CD4-positive, alpha-beta T cell (primary cell): ENCODE measurements around the gene DCUN1D1. TPM values are rescaled to one million over a fixed set of nuclear protein-coding genes. Genes with fewer than 3 reads are reported as not detected.

ENCODE experiments used
- ATAC-seq: fragments of 200-7000 bp; cut with Tn5 transposase; one replicate; pipeline ENCODE4 v1.10.0; 2022; ENCODE audit warnings: mild to moderate bottlenecking; ENCODE audit not compliant: poor library complexity
- CTCF ChIA-PET: fragments of 350-600 bp; sonication (Branson Sonifier 250); formaldehyde crosslinking; loops from one replicate; lab custom pipeline; 2021; ENCODE audit warnings: antibody characterized with exemption, inconsistent platforms; lab: Charles Lee
- POLR2A ChIA-PET: fragments of 350-600 bp; sonication (Branson Sonifier 250); formaldehyde crosslinking; loops from one replicate; lab custom pipeline; 2021; ENCODE audit warnings: antibody characterized with exemption, inconsistent platforms; lab: Charles Lee
- DNase-seq, 14 experiments: peaks; one replicate each; pipeline ENCODE4 v3.0.0-alpha.2; 2013 to 2020; ENCODE audit warnings: mixed read lengths in 2 of 14
- H3K27ac ChIP-seq, 2 donors: one replicate each; pipeline versions ENCODE4 v1.5.1 to v1.7.0; 2013; ENCODE audit warnings: low read length in 2 of 2, low read depth in 1 of 2, mild to moderate bottlenecking in 1 of 2
- H3K27me3 ChIP-seq, 2 experiments: 1 replicate in 1 of 2; 2 replicates in 1 of 2; pipeline versions ENCODE4 v1.6.1 to v1.7.0; 2013; ENCODE audit warnings: low read length in 2 of 2, control low read depth in 1 of 2, mild to moderate bottlenecking in 1 of 2, moderate library complexity in 1 of 2; ENCODE audit not compliant: insufficient read depth in 2 of 2, control insufficient read depth in 1 of 2
- H3K36me3 ChIP-seq: one replicate; pipeline ENCODE4 v1.6.1; 2013; ENCODE audit warnings: low read length, control low read depth; ENCODE audit not compliant: insufficient read depth
- H3K4me1 ChIP-seq: one replicate; pipeline ENCODE4 v1.6.1; 2013; ENCODE audit warnings: low read length, control low read depth; ENCODE audit not compliant: insufficient read depth
- H3K4me3 ChIP-seq: one replicate; pipeline ENCODE4 v1.5.1; 2013; ENCODE audit warnings: mild to moderate bottlenecking, low read length, moderate library complexity
- H3K9me3 ChIP-seq, 2 experiments: 1 replicate in 1 of 2; 2 replicates in 1 of 2; pipeline versions ENCODE4 v1.6.1 to v1.7.0; 2013; ENCODE audit warnings: low read length in 2 of 2, mild to moderate bottlenecking in 2 of 2, control low read depth in 1 of 2, moderate library complexity in 1 of 2; ENCODE audit not compliant: control insufficient read depth in 1 of 2, insufficient read depth in 1 of 2
- H3K27ac Mint-ChIP-seq: one replicate; pipeline ENCODE4 v1.8.0; 2020; ENCODE audit warnings: mixed read lengths
- H3K27me3 Mint-ChIP-seq: one replicate; pipeline ENCODE4 v1.8.0; 2021; ENCODE audit warnings: mixed read lengths
- H3K36me3 Mint-ChIP-seq: one replicate; pipeline ENCODE4 v1.8.0; 2021; ENCODE audit warnings: low read depth, mixed read lengths
- H3K4me1 Mint-ChIP-seq: one replicate; pipeline ENCODE4 v1.8.0; 2021; ENCODE audit warnings: low read depth, mixed read lengths
- H3K4me3 Mint-ChIP-seq: one replicate; pipeline ENCODE4 v1.8.0; 2020; ENCODE audit warnings: mild to moderate bottlenecking, mixed read lengths
- H3K9me3 Mint-ChIP-seq: one replicate; pipeline ENCODE4 v1.8.0; 2020; ENCODE audit warnings: mixed read lengths
- CTCF ChIP-seq: fragments of 200-600 bp; IDR thresholded peaks from one replicate; pipeline ENCODE4 v1.8.0; 2022; ENCODE audit warnings: antibody characterized with exemption, mild to moderate bottlenecking
- intact Hi-C, 2 experiments: fragments of 100-400 bp; cut with DNase I in 1 of 2; cut with micrococcal nuclease in 1 of 2; formaldehyde crosslinking; loops; one replicate each; pipeline versions ENCODE4 v1.15.1 to v1.9.0; 2023 to 2025; cut with DNase I, micrococcal nuclease
- total RNA-seq, 174 experiments: library from RNA in 2 of 174; stranded (reverse) in 2 of 174; gene quantifications; one replicate each; pipeline ENCODE4 v1.2.3 and lab custom pipeline; 2021 to 2026

Gene DCUN1D1
- total RNA-seq, 2 experiments from 2014 or later, result 35.4 to 38.9 TPM

- no peak overlapping the region for H3K4me3 Mint-ChIP-seq
Measured at GRCh38 chr3:183022936-183023516, 42.7 kb upstream of the DCUN1D1 start.

GRCh38 chr3:183018421-183019192 is 38.3 kb upstream of the DCUN1D1 start:
- ATAC-seq (peak; percentile 59), DNase-seq (peak in 1 of 14 experiments; percentile 39)
- no peaks in the 10 kb centered on the region for H3K9me3 Mint-ChIP-seq
- no peaks in the 10 kb centered on the region for H3K27me3 Mint-ChIP-seq
- Histone ChIP-seq H3K27ac (no peak overlapping the region), H3K4me3 (no peak overlapping the region), H3K36me3 (peaks cover 52% of the 10 kb centered on the region), H3K27me3 (no peaks in the 10 kb centered on the region), H3K4me1 (no peaks in the 10 kb centered on the region), H3K9me3 (no peaks in the 10 kb centered on the region)
- ChIA-PET CTCF (no interaction called here), POLR2A (no interaction called here)
- H3K4me1 Mint-ChIP-seq, result no peaks in the 10 kb centered on the region
- TF ChIP-seq CTCF, result no peak
- intact Hi-C loops, result no loop called here
- peak overlapping the region; percentile 73 for H3K27ac Mint-ChIP-seq
- peaks cover 75% of the 10 kb centered on the region for H3K36me3 Mint-ChIP-seq
- H3K4me3 Mint-ChIP-seq, result peak overlapping the region; percentile 66

More at GRCh38 chr3:183022936-183023516, 42.7 kb upstream of the DCUN1D1 start:
- H3K4me1 Mint-ChIP-seq, result no peaks in the 10 kb centered on the region
- ChIA-PET CTCF (no interaction called here), POLR2A (no interaction called here)
- no peak for DNase-seq
- no peak overlapping the region for H3K27ac Mint-ChIP-seq
- ATAC-seq, result no peak
- Histone ChIP-seq H3K4me3 (no peak overlapping the region), H3K4me1 (no peaks in the 10 kb centered on the region), H3K9me3 (no peaks in the 10 kb centered on the region), H3K27me3 (no peaks in the 10 kb centered on the region), H3K27ac (no peak overlapping the region), H3K36me3 (peaks cover 53% of the 10 kb centered on the region)
- intact Hi-C loops, result loop anchor here in 1 of 2 experiments (10.0 kb wide), 1 partner anchor 118 kb away; no protein-coding TSS in a partner anchor
- TF ChIP-seq CTCF, result no peak
- no peaks in the 10 kb centered on the region for H3K9me3 Mint-ChIP-seq
- no peaks in the 10 kb centered on the region for H3K27me3 Mint-ChIP-seq
- H3K36me3 Mint-ChIP-seq, result peaks cover 82% of the 10 kb centered on the region

GRCh38 chr3:183015185-183015584 is 34.8 kb upstream of the DCUN1D1 start:
- CTCF ChIA-PET, result no interaction called here
- peaks cover 61% of the 10 kb centered on the region for H3K36me3 Mint-ChIP-seq
- no peak overlapping the region for H3K27ac ChIP-seq
- H3K4me3 Mint-ChIP-seq, result no peak overlapping the region
- ATAC-seq, result no peak
- H3K27me3 Mint-ChIP-seq, result no peaks in the 10 kb centered on the region
- peaks cover 25% of the 10 kb centered on the region for H3K36me3 ChIP-seq
- H3K9me3 Mint-ChIP-seq, result no peaks in the 10 kb centered on the region
- no peaks in the 10 kb centered on the region for H3K9me3 ChIP-seq
- H3K27me3 ChIP-seq, result no peaks in the 10 kb centered on the region
- POLR2A ChIA-PET, result no interaction called here
- no peak overlapping the region for H3K27ac Mint-ChIP-seq
- no peaks in the 10 kb centered on the region for H3K4me1 ChIP-seq
- intact Hi-C loops, result no loop called here
- no peak overlapping the region for H3K4me3 ChIP-seq
- no peak for TF ChIP-seq CTCF
- no peak for DNase-seq
- no peaks in the 10 kb centered on the region for H3K4me1 Mint-ChIP-seq
